Gastroesophageal sphincter (tissue), 4 donors: ENCODE results near the gene MISP3. TPM values are rescaled to one million over a fixed set of nuclear protein-coding genes. Genes with fewer than 3 reads are reported as not detected.
A peak's percentile ranks its signal among the peaks of the same experiment; 100 is the strongest.
"Not testable (repeated sequence)": the region's sequence is repeated elsewhere in the genome, so short reads cannot be mapped to it uniquely, and the experiment has no call there.

Experiments
- ATAC-seq: fragments of 150-250 bp; one replicate; pipeline ENCODE4 v1.9.1; 2016; ENCODE audit warnings: mild to moderate bottlenecking, moderate library complexity
- H3K27ac ChIP-seq, 4 donors: fragments of 200-600 bp; sonication (generic) in 3 of 4; 1 replicate in 3 of 4; 2 replicates in 1 of 4; pipeline ENCODE4 v1.5.1; 2016 to 2019
- H3K27me3 ChIP-seq: fragments of 200-600 bp; sonication (generic); one replicate; pipeline ENCODE4 v1.5.1; 2019
- H3K36me3 ChIP-seq, 2 donors: fragments of 200-600 bp; sonication (generic); one replicate each; pipeline ENCODE4 v1.5.1; 2019; ENCODE audit warnings: control low read depth in 1 of 2
- H3K4me1 ChIP-seq, 3 donors: fragments of 200-600 bp; sonication (generic); 1 replicate in 2 of 3; 2 replicates in 1 of 3; pipeline ENCODE4 v1.5.1; 2016 to 2019; ENCODE audit warnings: control low read depth in 2 of 3
- H3K4me3 ChIP-seq, 2 donors: fragments of 200-600 bp; sonication (generic); one replicate each; pipeline ENCODE4 v1.5.1; 2019; ENCODE audit warnings: mild to moderate bottlenecking in 1 of 2, moderate library complexity in 1 of 2
- H3K9me3 ChIP-seq, 3 donors: fragments of 200-600 bp; sonication (generic); one replicate each; pipeline ENCODE4 v1.5.1; 2017 to 2019; ENCODE audit warnings: control low read depth in 2 of 3
- EP300 ChIP-seq: sonication (generic); formaldehyde crosslinking; IDR thresholded peaks from one replicate; pipeline ENCODE4 v1.6.1; 2017; ENCODE audit warnings: antibody characterized with exemption, mild to moderate bottlenecking
- POLR2A ChIP-seq, 2 donors: fragments of 450-650 bp; IDR thresholded peaks; one replicate each; pipeline ENCODE4 v1.6.1; 2017; ENCODE audit warnings: antibody characterized with exemption in 2 of 2, mild to moderate bottlenecking in 2 of 2, moderate library complexity in 1 of 2
- POLR2AphosphoS5 ChIP-seq: sonication (generic); formaldehyde crosslinking; IDR thresholded peaks from one replicate; pipeline ENCODE4 v1.6.1; 2017; ENCODE audit warnings: antibody characterized with exemption
- WGBS, 2 donors: methylation state at CpG; one replicate each; pipeline ENCODE4 v1.1.5; 2018; ENCODE audit warnings: low coverage in 1 of 2; 5-methylcytosine and 5-hydroxymethylcytosine counted together
- total RNA-seq, 4 donors: library from RNA; depleted of rRNA; stranded (reverse); fragments of >200 nt; gene quantifications; one replicate each; pipeline ENCODE4 v1.1.0, GENCODE V29; 2016
- TF ChIP-seq, protein P1 (sequence below), 4 experiments: fragments of 200-600 bp in 2 of 4; fragments of 450-650 bp in 2 of 4; sonication (generic) in 1 of 4; IDR thresholded peaks; one replicate each; pipeline ENCODE4 v1.5.1; 2017 to 2019; ENCODE audit warnings: antibody characterized with exemption in 4 of 4, mild to moderate bottlenecking in 2 of 4, moderate library complexity in 2 of 4

The MISP3 gene
- total RNA-seq, 4 donors from 2014 or later: 2.7 to 9.5 (median 5.6) TPM

DNA sequence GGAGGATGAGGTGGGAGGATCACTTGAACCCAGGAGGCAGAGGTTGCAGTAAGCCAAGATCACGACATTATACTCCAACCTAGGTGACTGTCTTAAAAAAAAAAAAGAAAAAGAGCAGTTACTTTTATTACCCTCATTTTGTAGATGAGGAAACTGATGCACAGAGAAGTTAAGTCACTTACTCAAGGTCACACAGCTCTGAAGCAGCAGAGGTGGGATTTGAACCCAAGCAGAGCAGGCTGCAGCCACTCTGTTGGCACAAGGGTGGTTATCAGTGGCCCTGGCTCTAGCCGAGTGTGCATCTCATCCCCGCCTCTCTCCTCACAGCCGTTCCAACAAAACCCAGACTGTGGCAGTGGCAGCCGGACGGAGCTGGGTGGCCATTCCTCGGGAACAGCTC is 33.4 kb upstream of the MISP3 start:
- 92 to 100% methylated on average over 1 to 6 of the region's 7 CpGs for WGBS, 2 donors
- Histone ChIP-seq H3K4me1 (peaks cover 0 to 6% (median 0%) of the 10 kb centered on the region in 3 donors), H3K9me3 (no peaks in the 10 kb centered on the region), H3K27ac (no peak overlapping the region), H3K4me3 (no peak overlapping the region), H3K27me3 (peaks cover 5% of the 10 kb centered on the region), H3K36me3 (no peaks in the 10 kb centered on the region)
- TF ChIP-seq POLR2A (IDR thresholded peaks at IDR 0.05): no peak
- ATAC-seq: no peak

DNA sequence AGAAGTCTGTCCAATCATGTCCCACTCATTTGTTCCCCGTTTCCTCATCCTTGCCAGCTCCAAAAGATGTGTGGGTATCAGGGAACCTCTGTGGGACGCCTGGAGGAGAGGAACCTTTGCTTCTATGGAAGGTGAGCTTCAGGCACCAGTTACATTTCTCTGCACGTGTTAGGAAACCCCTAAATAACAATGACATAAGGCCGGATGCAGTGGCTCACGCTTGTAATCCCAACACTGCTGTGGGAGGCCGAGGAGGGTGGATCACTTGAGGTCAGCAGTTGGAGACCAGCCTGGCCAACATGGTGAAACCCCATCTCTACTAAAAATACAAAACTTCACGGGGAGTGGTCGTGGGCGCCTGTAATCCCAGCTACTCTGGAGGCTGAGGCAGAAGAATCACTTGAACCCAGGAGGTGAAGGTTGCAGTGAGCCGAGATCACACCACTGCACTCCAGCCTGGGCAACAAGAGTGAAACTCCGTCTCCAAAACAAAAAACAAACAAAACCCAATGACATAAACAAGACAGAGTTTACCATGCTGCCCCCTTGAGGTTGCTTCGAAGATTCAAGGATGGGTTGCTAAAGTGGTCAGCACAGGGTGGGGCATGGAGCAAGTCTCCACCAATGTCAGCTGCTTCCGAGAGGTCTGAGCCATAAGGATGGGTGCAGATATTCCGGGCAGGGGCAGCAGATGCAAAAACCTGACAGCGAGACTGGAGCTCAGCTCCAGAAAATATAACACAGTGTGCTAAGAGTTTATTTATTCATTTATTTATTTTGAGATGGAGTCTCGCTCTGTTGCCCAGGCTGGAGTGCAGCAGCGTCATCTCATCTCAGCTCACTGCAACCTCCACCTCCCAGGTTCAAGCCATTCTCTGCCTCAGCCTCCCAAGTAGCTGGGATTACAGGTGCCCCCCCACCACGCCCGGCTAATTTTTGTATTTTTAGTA is 29.7 kb upstream of the MISP3 start:
- TF ChIP-seq, protein P1, sequence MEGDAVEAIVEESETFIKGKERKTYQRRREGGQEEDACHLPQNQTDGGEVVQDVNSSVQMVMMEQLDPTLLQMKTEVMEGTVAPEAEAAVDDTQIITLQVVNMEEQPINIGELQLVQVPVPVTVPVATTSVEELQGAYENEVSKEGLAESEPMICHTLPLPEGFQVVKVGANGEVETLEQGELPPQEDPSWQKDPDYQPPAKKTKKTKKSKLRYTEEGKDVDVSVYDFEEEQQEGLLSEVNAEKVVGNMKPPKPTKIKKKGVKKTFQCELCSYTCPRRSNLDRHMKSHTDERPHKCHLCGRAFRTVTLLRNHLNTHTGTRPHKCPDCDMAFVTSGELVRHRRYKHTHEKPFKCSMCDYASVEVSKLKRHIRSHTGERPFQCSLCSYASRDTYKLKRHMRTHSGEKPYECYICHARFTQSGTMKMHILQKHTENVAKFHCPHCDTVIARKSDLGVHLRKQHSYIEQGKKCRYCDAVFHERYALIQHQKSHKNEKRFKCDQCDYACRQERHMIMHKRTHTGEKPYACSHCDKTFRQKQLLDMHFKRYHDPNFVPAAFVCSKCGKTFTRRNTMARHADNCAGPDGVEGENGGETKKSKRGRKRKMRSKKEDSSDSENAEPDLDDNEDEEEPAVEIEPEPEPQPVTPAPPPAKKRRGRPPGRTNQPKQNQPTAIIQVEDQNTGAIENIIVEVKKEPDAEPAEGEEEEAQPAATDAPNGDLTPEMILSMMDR (IDR thresholded peaks at IDR 0.05): peak in 3 of 4 experiments; percentile 41 to 51 (median 47)
- not testable (repeated sequence) for H3K9me3 ChIP-seq, H3K27ac ChIP-seq, H3K4me3 ChIP-seq, H3K36me3 ChIP-seq, H3K27me3 ChIP-seq, H3K4me1 ChIP-seq
- peak; percentile 71 for ATAC-seq
- 48 to 58% methylated on average over 6 to 10 of the region's 19 CpGs for WGBS, 2 donors

DNA sequence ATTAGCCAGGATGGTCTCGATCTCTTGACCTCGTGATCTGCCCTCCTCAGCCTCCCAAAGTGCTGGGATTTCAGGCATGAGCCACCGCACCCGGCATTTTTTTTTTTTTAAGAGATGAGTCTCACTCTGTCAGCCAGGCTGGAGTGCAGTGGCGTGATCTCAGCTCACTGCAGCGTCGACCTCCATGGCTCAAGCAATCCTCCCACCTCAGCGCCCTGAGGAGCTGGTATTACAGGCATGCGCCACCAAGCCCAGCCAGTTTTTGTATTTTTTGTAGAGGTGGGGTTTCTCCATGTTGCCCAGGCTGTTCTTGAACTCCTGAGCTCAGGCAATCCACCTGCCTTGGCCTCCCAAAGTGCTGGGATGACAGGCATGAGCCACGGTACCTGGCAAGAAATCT is 24.7 kb upstream of the MISP3 start:
- H3K36me3 ChIP-seq, H3K9me3 ChIP-seq, H3K27me3 ChIP-seq, H3K4me3 ChIP-seq, H3K27ac ChIP-seq, ATAC-seq, H3K4me1 ChIP-seq: not testable (repeated sequence)
- 93 to 100% methylated on average over 1 to 3 of the region's 10 CpGs for WGBS, 2 donors

DNA sequence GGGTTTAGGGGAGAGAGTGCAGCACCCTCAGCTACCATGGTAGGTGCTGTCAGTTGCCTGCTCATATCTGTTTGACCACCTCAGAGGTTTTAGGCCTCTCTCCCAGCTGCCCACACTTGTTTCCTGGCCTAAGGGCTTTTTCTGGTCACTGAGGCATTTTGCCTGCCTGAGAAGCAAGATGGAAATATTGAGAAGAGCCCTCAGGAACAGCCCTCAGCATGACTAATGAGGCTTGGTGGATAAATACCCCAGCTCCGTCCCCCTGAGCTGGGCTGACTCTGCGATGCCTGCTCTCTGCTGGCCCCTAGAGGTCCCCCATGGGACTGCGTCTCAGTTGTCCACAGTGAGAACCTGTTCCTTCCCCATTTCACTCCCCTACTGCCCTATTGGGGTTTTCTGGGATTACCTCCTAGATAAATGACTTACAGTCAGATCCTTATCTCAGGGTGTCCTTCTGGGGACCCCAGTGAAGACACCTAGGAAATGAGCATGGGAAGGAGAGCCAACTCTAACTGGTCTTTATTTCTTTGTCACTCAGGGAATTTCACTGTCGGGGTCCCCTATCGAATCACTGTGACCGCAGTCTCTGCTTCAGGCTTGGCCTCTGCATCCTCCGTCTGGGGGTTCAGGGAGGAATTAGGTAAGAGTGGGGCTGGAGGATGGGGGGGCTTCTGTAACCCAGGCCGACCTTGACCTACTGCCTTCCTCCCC is 24.0 kb upstream of the MISP3 start:
- H3K27me3 ChIP-seq: no peaks in the 10 kb centered on the region
- H3K4me3 ChIP-seq: no peak overlapping the region
- H3K4me1 ChIP-seq: no peaks in the 10 kb centered on the region
- TF ChIP-seq POLR2AphosphoS5: no peak
- TF ChIP-seq, protein P1 (IDR thresholded peaks at IDR 0.05): peak in 3 of 4 experiments; percentile 28 to 74 (median 53)
- TF ChIP-seq EP300: no peak
- no peak for TF ChIP-seq POLR2A (IDR thresholded peaks at IDR 0.05)
- 68% methylated on average over 5 of the region's 8 CpGs; no CpG with 5 or more reads in 1 of the 2 donors for WGBS, 2 donors
- no peak for ATAC-seq
- H3K9me3 ChIP-seq: peaks cover 0 to 9% (median 0%) of the 10 kb centered on the region in 3 donors
- no peak overlapping the region for H3K27ac ChIP-seq
- H3K36me3 ChIP-seq: peaks cover 0 to 7% of the 10 kb centered on the region in 2 donors

DNA sequence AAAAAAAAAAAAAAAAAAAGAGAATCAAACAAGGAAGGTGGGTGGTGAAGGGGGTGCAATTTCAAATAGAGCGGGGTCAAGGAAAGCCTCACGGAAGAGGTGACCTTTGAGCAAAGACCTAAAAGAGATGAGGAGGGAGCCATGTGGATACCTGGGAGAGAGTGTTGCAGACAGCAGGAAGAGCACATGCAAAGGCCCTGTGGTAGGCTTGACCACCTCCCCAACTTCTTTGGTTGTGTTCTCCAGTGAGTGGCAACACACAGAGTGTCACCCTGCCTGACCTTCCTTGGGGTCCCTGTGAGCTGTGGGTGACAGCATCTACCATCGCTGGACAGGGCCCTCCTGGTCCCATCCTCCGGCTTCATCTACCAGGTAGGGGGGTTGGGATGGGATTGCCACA is 22.1 kb upstream of the MISP3 start:
- no peaks in the 10 kb centered on the region for H3K27me3 ChIP-seq
- H3K4me3 ChIP-seq: no peak overlapping the region
- no peak overlapping the region for H3K27ac ChIP-seq
- ATAC-seq: no peak
- TF ChIP-seq, protein P1 (IDR thresholded peaks at IDR 0.05): no peak
- no peak for TF ChIP-seq EP300
- TF ChIP-seq POLR2AphosphoS5: no peak
- TF ChIP-seq POLR2A (IDR thresholded peaks at IDR 0.05): no peak
- peaks cover 0 to 7% of the 10 kb centered on the region in 2 donors for H3K36me3 ChIP-seq
- no peaks in the 10 kb centered on the region for H3K4me1 ChIP-seq
- peaks cover 0 to 9% (median 0%) of the 10 kb centered on the region in 3 donors for H3K9me3 ChIP-seq
- WGBS, 2 donors: 94% methylated on average over 2 of the region's 4 CpGs; no CpG with 5 or more reads in 1 of the 2 donors

DNA sequence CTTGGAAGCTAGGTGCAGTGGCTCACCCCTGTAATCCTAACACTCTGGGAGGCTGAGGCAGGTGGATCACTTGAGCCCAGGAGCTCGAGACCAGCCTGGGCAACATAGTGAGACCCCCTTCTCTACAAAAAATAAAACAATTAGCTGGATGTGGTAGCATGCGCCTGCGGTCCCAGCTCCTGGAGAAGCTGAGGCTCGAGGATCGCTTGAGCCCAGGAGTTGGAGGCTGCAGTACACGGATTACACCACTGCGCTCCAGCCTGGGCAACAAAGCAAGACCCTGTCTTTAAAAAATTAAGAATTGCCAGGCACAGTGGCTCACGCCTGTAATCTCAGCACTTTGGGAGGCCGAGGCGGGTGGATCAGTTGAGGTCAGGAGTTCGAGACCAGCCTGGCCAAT is 21.6 kb upstream of the MISP3 start:
- H3K27me3 ChIP-seq, ATAC-seq: not testable (repeated sequence)
- 98% methylated on average over 8 of the region's 11 CpGs; no CpG with 5 or more reads in 1 of the 2 donors for WGBS, 2 donors

More for the DNA sequence above, 21.6 kb upstream of the MISP3 start:
- not testable (repeated sequence) for H3K27ac ChIP-seq, H3K4me1 ChIP-seq, H3K4me3 ChIP-seq, H3K9me3 ChIP-seq, H3K36me3 ChIP-seq
